Adrenal gland (tissue), 5 donors: ENCODE results near the gene ARHGEF17.

Experiments
- POLR2A ChIP-seq, 2 donors: fragments of 450-650 bp; IDR thresholded peaks; one replicate each; pipeline ENCODE4 v1.6.1; 2017; ENCODE audit warnings: antibody characterized with exemption in 2 of 2, mild to moderate bottlenecking in 2 of 2, moderate library complexity in 1 of 2
- TF ChIP-seq, protein P1 (sequence below), 6 experiments: fragments of 450-650 bp in 4 of 6; fragments of 200-600 bp in 2 of 6; sonication (generic) in 1 of 6; IDR thresholded peaks; 1 replicate in 5 of 6; 2 replicates in 1 of 6; pipeline versions ENCODE4 v1.5.1 to v1.8.0; 2016 to 2021; ENCODE audit warnings: antibody characterized with exemption in 6 of 6, mild to moderate bottlenecking in 2 of 6, moderate library complexity in 1 of 6
- donor health status: DM: no; HTN: no; CAD: no.

- no peak for TF ChIP-seq POLR2A (IDR thresholded peaks at IDR 0.05)
- TF ChIP-seq, protein P1, sequence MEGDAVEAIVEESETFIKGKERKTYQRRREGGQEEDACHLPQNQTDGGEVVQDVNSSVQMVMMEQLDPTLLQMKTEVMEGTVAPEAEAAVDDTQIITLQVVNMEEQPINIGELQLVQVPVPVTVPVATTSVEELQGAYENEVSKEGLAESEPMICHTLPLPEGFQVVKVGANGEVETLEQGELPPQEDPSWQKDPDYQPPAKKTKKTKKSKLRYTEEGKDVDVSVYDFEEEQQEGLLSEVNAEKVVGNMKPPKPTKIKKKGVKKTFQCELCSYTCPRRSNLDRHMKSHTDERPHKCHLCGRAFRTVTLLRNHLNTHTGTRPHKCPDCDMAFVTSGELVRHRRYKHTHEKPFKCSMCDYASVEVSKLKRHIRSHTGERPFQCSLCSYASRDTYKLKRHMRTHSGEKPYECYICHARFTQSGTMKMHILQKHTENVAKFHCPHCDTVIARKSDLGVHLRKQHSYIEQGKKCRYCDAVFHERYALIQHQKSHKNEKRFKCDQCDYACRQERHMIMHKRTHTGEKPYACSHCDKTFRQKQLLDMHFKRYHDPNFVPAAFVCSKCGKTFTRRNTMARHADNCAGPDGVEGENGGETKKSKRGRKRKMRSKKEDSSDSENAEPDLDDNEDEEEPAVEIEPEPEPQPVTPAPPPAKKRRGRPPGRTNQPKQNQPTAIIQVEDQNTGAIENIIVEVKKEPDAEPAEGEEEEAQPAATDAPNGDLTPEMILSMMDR (IDR thresholded peaks at IDR 0.05): no peak
Measured at GRCh38 chr11:73366265-73366610, 58.2 kb downstream of the ARHGEF17 start.
